AG09309 (cell line): ENCODE results near the gene ZNF718.
"Not testable (repeated sequence)": the region's sequence is repeated elsewhere in the genome, so short reads cannot be mapped to it uniquely, and the experiment has no call there.

ENCODE experiments used
- DNase-seq: peaks from one replicate; pipeline ENCODE4 v3.0.0-alpha.2; 2010; ENCODE audit warnings: low read depth
- H3K4me3 ChIP-seq: 2 replicates; pipeline ENCODE4 v1.5.1; 2011; ENCODE audit warnings: mild to moderate bottlenecking, low read depth, low read length, moderate library complexity; ENCODE audit not compliant: control insufficient read depth
- CTCF ChIP-seq: IDR thresholded peaks from 2 replicates; pipeline ENCODE4 v1.5.1; 2011; ENCODE audit warnings: mild to moderate bottlenecking, low read depth, low read length, inconsistent platforms; ENCODE audit not compliant: insufficient read depth, control insufficient read depth; ENCODE audit errors: missing control alignments

Gene ZNF718

DNA sequence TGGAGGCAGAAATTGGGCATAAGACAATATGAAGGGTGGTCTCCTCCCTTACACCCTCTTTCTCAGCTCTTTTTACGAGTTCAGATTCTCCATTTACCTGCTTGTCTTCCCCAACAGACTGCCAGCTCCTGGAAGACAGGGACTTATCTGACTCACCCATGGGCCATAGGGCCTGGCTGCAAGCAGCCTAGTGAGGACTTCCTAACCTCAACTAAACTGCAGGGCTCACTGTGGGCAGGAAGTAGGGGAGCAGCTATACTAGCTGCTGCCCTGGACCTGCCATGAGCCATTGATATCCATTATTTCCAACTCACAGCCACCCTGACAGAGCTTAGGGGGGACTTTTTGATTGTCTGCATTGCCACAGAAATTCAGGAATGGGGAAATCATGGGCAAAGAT, 11.5 kb upstream of the ZNF718 start:
- TF ChIP-seq CTCF, result no peak
- DNase-seq, result no peak
- no peak overlapping the region for H3K4me3 ChIP-seq

DNA sequence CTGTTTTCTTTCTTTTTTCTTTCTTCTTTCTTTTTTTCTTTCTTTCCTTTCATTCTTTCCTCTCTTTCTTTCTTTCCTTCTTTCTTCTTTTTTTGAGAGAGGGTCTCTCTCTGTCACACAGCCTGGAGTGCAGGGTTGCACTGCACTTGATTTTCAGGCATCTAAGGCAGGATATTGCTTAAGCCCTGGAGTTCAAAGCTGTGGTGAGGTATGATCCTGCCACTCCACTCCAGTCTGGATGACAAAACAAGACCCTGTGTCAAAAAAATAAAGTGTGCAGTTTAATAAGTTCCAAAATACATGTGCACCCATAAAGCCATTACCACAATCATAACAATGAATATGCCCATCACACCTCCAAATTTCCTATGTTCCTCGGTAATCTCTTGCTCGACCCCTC, 10.6 kb upstream of the ZNF718 start:
- H3K4me3 ChIP-seq, result no peak overlapping the region
- no peak for DNase-seq
- no peak for TF ChIP-seq CTCF

DNA sequence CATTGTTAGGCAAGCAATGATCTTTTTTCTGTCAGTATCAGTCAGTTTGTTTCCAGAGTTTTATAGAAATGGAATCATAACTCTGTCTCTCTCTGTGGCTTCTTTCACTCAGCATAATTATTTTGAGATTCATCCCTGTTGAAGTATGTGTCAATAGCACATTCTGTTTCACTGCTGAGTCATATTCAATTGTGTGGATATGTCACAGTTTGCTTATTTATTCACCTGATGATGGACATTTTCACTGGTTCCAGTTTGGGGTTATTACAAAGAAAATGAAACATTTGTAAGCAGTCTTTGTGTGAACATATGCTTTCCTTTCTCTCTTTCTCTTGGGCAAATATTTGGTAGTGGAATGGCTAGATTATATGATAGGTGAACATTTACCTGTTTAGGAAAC, 10.2 kb upstream of the ZNF718 start:
- DNase-seq, result no peak
- H3K4me3 ChIP-seq, result no peak overlapping the region
- TF ChIP-seq CTCF, result no peak

GRCh38 chr4:116499-116898, 7.8 kb upstream of the ZNF718 start:
- H3K4me3 ChIP-seq, result no peak overlapping the region
- TF ChIP-seq CTCF, result no peak
- DNase-seq, result no peak

DNA sequence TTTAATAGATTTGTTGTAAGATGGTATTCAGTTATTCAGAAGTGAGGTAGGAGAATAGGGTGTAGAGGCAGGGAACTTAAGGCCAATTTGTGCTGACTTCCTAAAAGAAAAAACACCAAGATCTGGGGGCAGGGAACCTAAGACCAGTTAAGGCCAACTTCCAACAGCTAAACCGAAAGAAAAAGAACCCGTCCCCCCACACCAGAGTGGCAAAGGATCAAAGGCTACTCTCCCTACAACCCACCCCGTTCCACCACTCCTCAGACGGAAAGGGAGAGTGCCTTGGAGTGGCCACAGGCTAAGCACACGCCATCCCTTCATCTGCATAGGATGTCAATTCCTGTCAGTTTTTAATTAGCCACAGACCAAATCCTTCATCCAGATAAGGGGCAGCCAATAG, 3.7 kb upstream of the ZNF718 start:
- no peak for TF ChIP-seq CTCF
- H3K4me3 ChIP-seq, result no peak overlapping the region
- no peak for DNase-seq

- DNase-seq, result no peak
- H3K4me3 ChIP-seq, result no peak overlapping the region
- TF ChIP-seq CTCF, result no peak
These were observed 2.8 kb upstream of the ZNF718 start for GRCh38 chr4:121408-122084.

DNA sequence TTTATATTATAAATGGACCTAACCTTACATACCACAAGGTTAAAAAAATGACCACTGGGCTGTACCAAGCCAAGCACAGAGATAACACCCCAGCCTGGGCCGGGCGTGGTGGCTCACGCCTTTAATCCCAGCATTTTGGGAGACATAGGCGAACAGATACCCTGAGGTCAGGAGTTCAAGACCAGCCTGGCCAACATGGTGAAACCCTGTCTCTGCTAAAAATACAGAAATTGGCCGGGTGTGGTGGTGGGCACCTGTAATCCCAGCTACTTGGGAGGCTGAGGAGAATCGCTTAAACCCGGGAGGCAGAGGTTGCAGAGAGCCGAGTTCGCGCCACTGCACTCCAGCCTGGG, 403 bp upstream of the ZNF718 start:
- not testable (repeated sequence) for DNase-seq
- peak overlapping the region; percentile 5 for H3K4me3 ChIP-seq
